Measurements from ENCODE around the gene YY2.
"Not testable (repeated sequence)": the region's sequence is repeated elsewhere in the genome, so short reads cannot be mapped to it uniquely, and the experiment has no call there.

YY2 gene

GRCh38 chrX:21855937-21856415 is at the start of gene YY2:
Gene YY2, plus strand, starts transcription at chrX:21855987. Its CDS starts 498 bp downstream, at chrX:21856485.
- DNase-seq (ENCODE audit: low read depth) = no peak

- DNase-seq (ENCODE audit: low read depth) = no peak
These were observed 49.1 kb upstream of the YY2 start for GRCh38 chrX:21806691-21807090.

GRCh38 chrX:21811832-21812231 is 44.0 kb upstream of the YY2 start:
- DNase-seq (ENCODE audit: low read depth) = no peak

GRCh38 chrX:21812628-21813027 is 43.2 kb upstream of the YY2 start:
- no peak for DNase-seq (ENCODE audit: low read depth)

DNA sequence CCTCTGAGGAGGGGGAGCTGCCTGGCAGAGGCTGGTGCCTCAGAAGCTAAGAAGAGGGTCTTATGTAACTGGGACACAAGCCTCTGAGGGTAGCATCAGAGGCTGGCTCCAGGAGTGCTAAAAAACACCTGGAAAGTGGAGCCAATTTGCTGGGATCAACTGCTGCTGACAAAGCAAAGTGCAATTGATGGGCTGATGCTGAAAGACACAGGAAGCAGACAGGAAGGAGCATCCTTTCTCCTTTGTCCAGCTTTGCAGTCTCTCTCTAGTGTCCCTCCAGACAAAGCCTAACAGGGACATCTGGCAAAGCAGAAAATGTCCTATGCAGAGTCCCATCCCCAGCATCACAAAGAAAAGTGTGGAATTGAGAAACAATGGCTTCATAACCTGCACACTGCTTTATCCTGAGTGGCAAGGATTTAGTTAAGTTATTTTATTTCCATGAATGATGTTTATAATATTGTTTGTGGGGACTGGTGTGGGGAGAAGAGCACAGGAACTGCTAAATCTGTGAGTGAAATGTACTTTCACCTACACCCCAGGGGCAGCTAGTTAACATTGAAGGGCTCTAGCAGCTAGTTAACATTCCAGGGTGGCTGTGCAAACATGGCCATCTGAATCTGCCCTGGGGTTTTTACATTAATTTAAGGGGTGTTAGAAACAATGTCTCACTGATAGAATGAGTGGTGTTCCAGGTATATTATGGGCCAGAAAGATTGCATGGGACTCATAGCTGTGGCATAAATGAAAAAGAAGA is 42.0 kb upstream of the YY2 start:
- DNase-seq (ENCODE audit: low read depth) = no peak

- no peak for DNase-seq (ENCODE audit: low read depth)
These were observed 39.7 kb upstream of the YY2 start for GRCh38 chrX:21816136-21816535.

- DNase-seq (ENCODE audit: low read depth) = not testable (repeated sequence)
These were observed 35.6 kb upstream of the YY2 start for GRCh38 chrX:21820170-21820569.

GRCh38 chrX:21821875-21822274 is 33.9 kb upstream of the YY2 start:
- no peak for DNase-seq (ENCODE audit: low read depth)

- DNase-seq (ENCODE audit: low read depth) = no peak
These were observed 24.3 kb upstream of the YY2 start for GRCh38 chrX:21831496-21831895.

- no peak for DNase-seq (ENCODE audit: low read depth)
These were observed 18.7 kb upstream of the YY2 start for GRCh38 chrX:21837056-21837455.

DNA sequence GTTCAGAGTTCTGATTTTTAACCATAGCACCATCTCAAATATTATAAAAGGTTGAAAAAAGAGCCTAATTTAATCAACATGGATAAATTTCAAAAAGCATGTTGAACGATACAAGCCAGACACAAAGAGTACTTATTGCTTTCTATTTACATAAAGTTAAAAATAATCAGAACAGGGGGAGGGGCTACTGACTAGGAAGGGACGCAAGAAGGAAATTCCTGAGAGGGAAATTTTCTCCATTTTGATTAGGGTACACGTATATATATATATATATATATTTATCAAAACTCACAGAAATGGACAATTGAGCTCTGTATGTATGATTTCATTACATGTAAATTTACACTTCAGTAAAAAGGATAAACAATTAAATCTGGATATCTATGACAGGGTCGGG is 16.9 kb upstream of the YY2 start:
- no peak for DNase-seq (ENCODE audit: low read depth)

GRCh38 chrX:21839334-21840192 is 16.2 kb upstream of the YY2 start, which contains the start of gene MBTPS2:
Gene MBTPS2, plus strand, starts transcription at chrX:21839617. Its CDS starts 118 bp downstream, at chrX:21839735.
- DNase-seq (ENCODE audit: low read depth) = peak; percentile 64

- no peak for DNase-seq (ENCODE audit: low read depth)
These were observed 15.6 kb upstream of the YY2 start for GRCh38 chrX:21840193-21840545.

- no peak for DNase-seq (ENCODE audit: low read depth)
These were observed 12.6 kb upstream of the YY2 start for GRCh38 chrX:21843179-21843578.

DNA sequence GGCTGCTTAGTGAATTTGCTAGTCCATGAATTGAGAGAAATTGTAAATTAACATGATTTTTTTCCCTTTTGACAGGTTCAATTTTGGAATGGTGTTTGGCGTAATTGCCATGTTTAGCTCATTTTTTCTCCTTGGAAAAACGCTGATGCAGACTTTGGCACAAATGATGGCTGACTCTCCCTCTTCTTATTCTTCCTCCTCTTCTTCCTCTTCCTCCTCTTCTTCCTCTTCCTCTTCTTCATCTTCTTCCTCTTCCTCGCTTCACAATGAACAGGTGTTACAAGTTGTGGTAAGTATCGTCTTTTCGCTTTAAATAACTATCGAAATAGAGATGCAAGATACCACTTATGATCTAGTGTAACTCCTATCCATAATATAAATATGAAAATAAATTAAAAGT is 10.7 kb upstream of the YY2 start:
- no peak for DNase-seq (ENCODE audit: low read depth)

DNA sequence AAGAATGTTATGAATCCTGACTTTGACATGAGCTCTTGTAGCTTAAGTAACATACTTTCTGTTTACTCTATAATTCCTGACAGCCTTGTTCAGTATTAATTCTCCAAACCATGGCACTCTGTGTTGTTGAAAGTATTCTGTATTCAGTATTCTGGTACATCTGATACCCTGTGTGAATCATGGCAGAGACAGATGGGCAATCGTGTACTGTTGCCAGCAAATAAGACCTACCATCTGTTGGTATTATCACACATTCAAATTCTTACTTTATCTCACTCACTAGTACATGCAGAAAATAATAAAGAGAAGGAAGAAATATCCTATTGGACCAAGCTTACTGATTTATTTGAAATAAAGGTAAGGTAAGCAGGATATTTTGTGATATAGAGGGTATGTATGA is 8.4 kb upstream of the YY2 start:
- no peak for DNase-seq (ENCODE audit: low read depth)

DNA sequence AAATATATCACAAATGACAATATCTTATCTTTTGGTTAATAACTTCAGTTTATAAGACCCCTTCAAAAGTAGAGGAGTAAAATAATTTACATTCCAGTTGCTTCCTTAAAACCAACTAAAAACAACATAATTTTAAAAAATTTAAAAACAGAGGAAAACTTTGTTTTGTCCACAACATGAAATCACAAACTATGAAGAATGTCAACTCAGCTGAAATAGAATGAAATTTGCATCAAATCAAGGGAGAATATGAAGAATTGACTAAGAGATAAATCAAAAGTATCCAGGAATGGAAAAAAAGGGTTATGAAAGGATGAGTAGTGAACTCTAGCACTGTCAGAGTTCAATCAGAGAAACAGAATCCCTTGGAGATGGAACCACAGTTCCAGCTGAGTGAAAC is 2.2 kb upstream of the YY2 start:
- DNase-seq (ENCODE audit: low read depth) = no peak

- no peak for DNase-seq (ENCODE audit: low read depth)
These were observed 717 bp downstream of the YY2 start for GRCh38 chrX:21856504-21856903.

- no peak for DNase-seq (ENCODE audit: low read depth)
These were observed 7.5 kb downstream of the YY2 start for GRCh38 chrX:21863241-21863640.

GRCh38 chrX:21865436-21865835 is 9.6 kb downstream of the YY2 start:
- no peak for DNase-seq (ENCODE audit: low read depth)

GRCh38 chrX:21870494-21870893 is 14.7 kb downstream of the YY2 start:
- no peak for DNase-seq (ENCODE audit: low read depth)

GRCh38 chrX:21873063-21873775 is 17.4 kb downstream of the YY2 start:
- DNase-seq (ENCODE audit: low read depth) = no peak

DNA sequence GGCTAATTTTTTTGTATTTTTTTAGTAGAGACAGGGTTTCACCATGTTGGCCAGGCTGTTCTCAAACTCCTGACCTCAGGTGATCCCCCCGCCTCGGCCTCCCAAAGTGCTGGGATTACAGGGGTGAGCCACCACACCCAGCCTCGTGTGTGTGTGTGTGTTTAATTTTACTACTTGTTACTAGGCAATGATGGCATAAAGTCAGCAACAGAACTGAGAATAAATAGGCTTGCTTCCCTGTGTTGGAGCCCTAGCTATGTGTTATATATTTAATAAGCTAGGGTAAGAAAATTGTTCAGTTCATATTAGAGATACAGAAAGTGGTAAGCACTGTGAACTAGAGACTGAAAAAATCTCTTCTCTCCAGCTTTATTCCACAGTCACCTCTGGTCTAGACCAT is 18.4 kb downstream of the YY2 start:
- not testable (repeated sequence) for DNase-seq (ENCODE audit: low read depth)
